HS-27A (cell line): ENCODE data around the gene ESAM.
A peak's percentile ranks its signal among the peaks of the same experiment; 100 is the strongest.

Experiments
- DNase-seq: peaks from one replicate; pipeline ENCODE4 v3.0.0-alpha.2; 2012; ENCODE audit warnings: low read depth, missing footprints

Gene ESAM, protein sequence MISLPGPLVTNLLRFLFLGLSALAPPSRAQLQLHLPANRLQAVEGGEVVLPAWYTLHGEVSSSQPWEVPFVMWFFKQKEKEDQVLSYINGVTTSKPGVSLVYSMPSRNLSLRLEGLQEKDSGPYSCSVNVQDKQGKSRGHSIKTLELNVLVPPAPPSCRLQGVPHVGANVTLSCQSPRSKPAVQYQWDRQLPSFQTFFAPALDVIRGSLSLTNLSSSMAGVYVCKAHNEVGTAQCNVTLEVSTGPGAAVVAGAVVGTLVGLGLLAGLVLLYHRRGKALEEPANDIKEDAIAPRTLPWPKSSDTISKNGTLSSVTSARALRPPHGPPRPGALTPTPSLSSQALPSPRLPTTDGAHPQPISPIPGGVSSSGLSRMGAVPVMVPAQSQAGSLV

GRCh38 chr11:124762105-124762623 is at the start of gene ESAM:
TSS of gene ESAM (minus strand) at chr11:124762290. CDS start at chr11:124762154, 136 bp downstream.
- DNase-seq: no peak

- no peak for DNase-seq
These were observed 49.5 kb upstream of the ESAM start for GRCh38 chr11:124811399-124812125.

- no peak for DNase-seq
These were observed 45.7 kb upstream of the ESAM start for GRCh38 chr11:124807660-124808270.

DNA sequence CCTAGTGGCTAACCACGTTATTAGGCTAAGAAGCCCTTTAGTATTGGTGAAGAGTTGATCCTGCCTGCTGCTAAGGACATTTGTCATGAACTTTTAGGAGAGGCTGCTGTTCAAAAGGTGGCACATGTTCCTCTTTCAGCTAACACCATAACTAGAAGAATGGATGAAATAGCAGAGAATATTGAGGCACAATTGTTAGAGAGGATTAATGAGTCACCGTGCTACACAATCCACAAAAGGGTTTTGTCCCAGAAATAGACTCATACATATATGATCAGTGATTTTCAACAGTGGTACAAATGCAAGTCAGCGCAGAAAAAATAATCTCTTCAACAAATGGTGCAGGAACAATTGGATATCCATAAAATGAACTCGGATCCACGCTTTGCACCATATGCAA is 45.1 kb upstream of the ESAM start:
- DNase-seq: no peak

GRCh38 chr11:124804884-124805283 is 42.8 kb upstream of the ESAM start:
- DNase-seq: no peak

GRCh38 chr11:124801636-124802312 is 39.7 kb upstream of the ESAM start:
- DNase-seq: no peak

DNA sequence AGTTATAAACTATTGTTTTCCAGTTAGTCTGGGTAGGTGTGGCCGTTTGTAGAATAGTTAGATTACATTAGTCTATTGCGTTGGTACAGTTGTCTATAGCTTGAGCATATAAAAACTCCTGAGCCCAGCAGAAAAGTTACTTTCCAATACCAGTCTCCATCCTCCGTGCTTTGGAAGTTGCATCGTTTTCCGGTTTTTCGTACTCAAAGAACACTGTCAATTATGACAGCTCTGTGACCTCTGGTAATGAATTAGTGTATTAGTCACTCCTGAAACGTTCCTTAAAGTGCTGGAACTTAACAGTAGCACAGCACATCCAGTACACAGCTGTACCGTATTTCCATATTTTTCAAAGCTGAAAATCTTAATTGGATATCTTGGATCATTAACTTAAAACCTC is 38.9 kb upstream of the ESAM start:
- no peak for DNase-seq

GRCh38 chr11:124800226-124800929 is 38.3 kb upstream of the ESAM start, which contains the start of gene MSANTD2:
TSS of gene MSANTD2 (minus strand) at chr11:124800406. CDS start at chr11:124800380, 26 bp downstream.
- DNase-seq: no peak

GRCh38 chr11:124799348-124800225 is 37.5 kb upstream of the ESAM start:
- no peak for DNase-seq

- peak; percentile 11 for DNase-seq
These were observed 36.9 kb upstream of the ESAM start for GRCh38 chr11:124798991-124799347.

- no peak for DNase-seq
These were observed 34.2 kb upstream of the ESAM start for GRCh38 chr11:124796312-124796711.

DNA sequence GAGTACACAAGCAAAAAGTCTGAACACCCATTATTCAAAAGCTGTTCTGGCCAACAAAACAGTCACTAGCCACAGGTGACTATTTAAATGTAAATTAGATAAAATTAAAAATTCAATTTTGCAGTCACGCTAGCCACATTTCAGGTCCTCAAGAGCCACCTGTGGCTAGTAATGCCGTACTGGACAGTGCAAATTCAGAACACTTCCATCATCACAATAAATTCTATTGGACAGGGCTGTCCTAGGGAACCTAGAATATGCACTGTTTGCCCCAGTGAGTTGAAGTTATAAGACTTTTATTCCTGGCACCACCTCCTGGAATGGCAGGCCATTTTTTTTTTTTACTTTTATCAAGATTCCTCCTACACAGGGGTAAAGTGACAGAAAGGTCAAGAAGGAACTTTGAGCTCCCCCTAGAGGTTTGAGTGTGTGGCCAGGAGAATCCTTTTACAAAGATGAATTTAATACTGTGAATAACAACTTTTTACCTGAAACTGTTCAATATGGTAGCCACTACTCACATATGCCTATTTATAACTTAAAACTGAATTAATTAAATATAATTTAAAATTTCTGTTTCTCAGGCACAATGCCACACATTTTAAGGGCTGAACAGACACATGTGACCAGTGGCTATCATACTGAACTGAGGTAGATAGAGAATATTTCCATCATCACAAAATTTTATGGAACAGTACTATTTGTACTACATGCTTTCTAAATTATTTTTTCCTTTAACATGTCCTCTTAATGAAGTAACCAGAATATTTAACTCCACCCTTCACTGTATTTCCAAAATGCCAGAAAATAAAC is 31.6 kb upstream of the ESAM start:
- no peak for DNase-seq

GRCh38 chr11:124791626-124792341 is 29.7 kb upstream of the ESAM start:
- DNase-seq: no peak

GRCh38 chr11:124788521-124788920 is 26.4 kb upstream of the ESAM start:
- no peak for DNase-seq

GRCh38 chr11:124784051-124784450 is 22.0 kb upstream of the ESAM start:
- DNase-seq: no peak

GRCh38 chr11:124783002-124783401 is 20.9 kb upstream of the ESAM start:
- no peak for DNase-seq

DNA sequence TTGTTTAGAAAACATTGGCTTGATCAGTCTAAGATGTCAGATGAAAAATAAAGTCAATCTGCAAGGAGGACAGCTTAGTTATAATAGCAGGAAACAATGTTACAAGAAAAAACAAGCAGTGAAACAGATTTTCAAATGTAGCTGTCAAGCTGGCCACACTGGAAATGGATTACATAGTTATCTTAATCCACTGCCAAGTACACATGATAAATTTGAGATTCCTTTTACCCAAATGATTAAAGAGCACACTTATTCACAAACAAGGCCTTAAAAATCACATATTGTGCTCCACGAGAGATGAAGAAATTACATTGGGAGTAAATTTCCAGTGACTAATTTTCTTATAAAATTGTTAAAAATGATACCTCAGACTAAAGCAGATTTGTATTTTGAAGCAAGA is 17.5 kb upstream of the ESAM start:
- no peak for DNase-seq

DNA sequence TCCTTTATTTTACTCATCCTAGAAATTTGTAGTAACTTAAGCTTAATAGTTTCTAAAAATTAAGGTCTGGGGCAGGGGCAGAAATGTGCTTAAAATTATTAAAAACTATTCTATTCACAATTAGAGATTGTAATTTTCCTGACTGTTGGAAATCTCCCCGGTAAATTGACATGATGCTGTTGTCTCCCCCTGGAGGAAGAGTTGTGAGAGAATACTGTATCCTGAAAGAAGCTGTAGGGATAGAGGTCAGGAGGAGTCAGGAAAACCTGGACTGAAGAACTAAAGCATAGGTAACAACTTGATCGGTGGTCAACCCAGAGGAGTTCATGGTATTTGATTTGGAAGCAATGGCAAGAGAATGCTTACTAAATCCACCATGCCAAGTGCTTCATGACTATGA is 16.2 kb upstream of the ESAM start:
- DNase-seq: no peak
